ENCODE data around the gene SPEG. TPM values are rescaled to one million over a fixed set of nuclear protein-coding genes. Genes with fewer than 3 reads are reported as not detected.

SPEG gene
- total RNA-seq, 2 donors from 2014 or later = 23.1 to 29.8 TPM

- H3K9ac ChIP-seq (ENCODE audit: extremely low read depth, low read length, poor library complexity, severe bottlenecking) = no peak overlapping the region
- H3K4me3 Mint-ChIP-seq = no peak overlapping the region
- DNase-seq = no peak
- H3K27me3 Mint-ChIP-seq (ENCODE audit: insufficient read depth) = peaks cover 18% of the 10 kb centered on the region
- 92 to 95% methylated on average over 6 to 16 of the region's 16 CpGs for WGBS, 2 experiments (ENCODE audit: insufficient coverage in 1 of 2, insufficient read length in 1 of 2)
- H3K36me3 Mint-ChIP-seq (ENCODE audit: low read depth) = peaks cover 20% of the 10 kb centered on the region
- H3K9me3 ChIP-seq (ENCODE audit: control insufficient read depth, low read length) = no peaks in the 10 kb centered on the region
- TF ChIP-seq CTCF (conservative IDR thresholded peaks at IDR 0.05) = no peak
- H3K27ac ChIP-seq (ENCODE audit: low read depth, low read length) = no peak overlapping the region
- peaks cover 7% of the 10 kb centered on the region for H3K27me3 ChIP-seq (ENCODE audit: control insufficient read depth, insufficient read depth, low read length, poor library complexity, severe bottlenecking)
- H3K4me1 Mint-ChIP-seq = peaks cover 12% of the 10 kb centered on the region
- no peak overlapping the region for H3K27ac Mint-ChIP-seq
- peaks cover 18% of the 10 kb centered on the region for H3K36me3 ChIP-seq (ENCODE audit: control insufficient read depth, insufficient read depth, low read length)
- H3K4me1 ChIP-seq (ENCODE audit: control insufficient read depth, insufficient read depth, low read length) = peaks cover 8% of the 10 kb centered on the region
- no peaks in the 10 kb centered on the region for H3K9me3 Mint-ChIP-seq
- no peak overlapping the region for H3K4me3 ChIP-seq (ENCODE audit: low read length)
These were observed 101.8 kb downstream of the SPEG start for GRCh38 chr2:219536425-219536824.

- 88 to 91% methylated on average over 6 to 9 of the region's 9 CpGs for WGBS, 2 experiments (ENCODE audit: insufficient coverage in 1 of 2, insufficient read length in 1 of 2)
- Mint-ChIP-seq H3K9me3 (no peaks in the 10 kb centered on the region), H3K4me3 (no peak overlapping the region), H3K36me3 (ENCODE audit: low read depth) (peaks cover 20% of the 10 kb centered on the region), H3K27me3 (ENCODE audit: insufficient read depth) (peaks cover 15% of the 10 kb centered on the region), H3K4me1 (peaks cover 12% of the 10 kb centered on the region), H3K27ac (peak overlapping the region; percentile 48)
- peaks cover 8% of the 10 kb centered on the region for H3K4me1 ChIP-seq (ENCODE audit: control insufficient read depth, insufficient read depth, low read length)
- H3K27me3 ChIP-seq (ENCODE audit: control insufficient read depth, insufficient read depth, low read length, poor library complexity, severe bottlenecking) = peaks cover 2% of the 10 kb centered on the region
- no peak overlapping the region for H3K27ac ChIP-seq (ENCODE audit: low read depth, low read length)
- H3K9me3 ChIP-seq (ENCODE audit: control insufficient read depth, low read length) = no peaks in the 10 kb centered on the region
- no peak overlapping the region for H3K9ac ChIP-seq (ENCODE audit: extremely low read depth, low read length, poor library complexity, severe bottlenecking)
- no peak for TF ChIP-seq CTCF (conservative IDR thresholded peaks at IDR 0.05)
- H3K4me3 ChIP-seq (ENCODE audit: low read length) = no peak overlapping the region
- H3K36me3 ChIP-seq (ENCODE audit: control insufficient read depth, insufficient read depth, low read length) = peaks cover 19% of the 10 kb centered on the region
- DNase-seq = no peak
These were observed 102.3 kb downstream of the SPEG start for GRCh38 chr2:219536967-219537366.

GRCh38 chr2:219537657-219538488 lies 103.2 kb downstream of the SPEG start:
- H3K4me3 ChIP-seq (ENCODE audit: low read length) = no peak overlapping the region
- H3K27ac ChIP-seq (ENCODE audit: low read depth, low read length) = no peak overlapping the region
- Mint-ChIP-seq H3K9me3 (no peaks in the 10 kb centered on the region), H3K36me3 (ENCODE audit: low read depth) (peaks cover 20% of the 10 kb centered on the region), H3K27ac (no peak overlapping the region), H3K27me3 (ENCODE audit: insufficient read depth) (peaks cover 8% of the 10 kb centered on the region), H3K4me3 (no peak overlapping the region), H3K4me1 (peaks cover 19% of the 10 kb centered on the region)
- DNase-seq = peak; percentile 79
- TF ChIP-seq CTCF (conservative IDR thresholded peaks at IDR 0.05) = peak; percentile 40
- no peaks in the 10 kb centered on the region for H3K9me3 ChIP-seq (ENCODE audit: control insufficient read depth, low read length)
- H3K4me1 ChIP-seq (ENCODE audit: control insufficient read depth, insufficient read depth, low read length) = peaks cover 8% of the 10 kb centered on the region
- peaks cover 19% of the 10 kb centered on the region for H3K36me3 ChIP-seq (ENCODE audit: control insufficient read depth, insufficient read depth, low read length)
- H3K9ac ChIP-seq (ENCODE audit: extremely low read depth, low read length, poor library complexity, severe bottlenecking) = no peak overlapping the region
- no peaks in the 10 kb centered on the region for H3K27me3 ChIP-seq (ENCODE audit: control insufficient read depth, insufficient read depth, low read length, poor library complexity, severe bottlenecking)
- 70 to 76% methylated on average over 6 to 14 of the region's 15 CpGs for WGBS, 2 experiments (ENCODE audit: insufficient coverage in 1 of 2, insufficient read length in 1 of 2)
